ENCODE results near the gene LRPAP1. TPM values are rescaled to one million over a fixed set of nuclear protein-coding genes. Genes with fewer than 3 reads are reported as not detected.

LRPAP1 gene
- polyA plus RNA-seq, 1 of the 3 experiments (the other 2 are of a cell fraction): 209 TPM

DNA sequence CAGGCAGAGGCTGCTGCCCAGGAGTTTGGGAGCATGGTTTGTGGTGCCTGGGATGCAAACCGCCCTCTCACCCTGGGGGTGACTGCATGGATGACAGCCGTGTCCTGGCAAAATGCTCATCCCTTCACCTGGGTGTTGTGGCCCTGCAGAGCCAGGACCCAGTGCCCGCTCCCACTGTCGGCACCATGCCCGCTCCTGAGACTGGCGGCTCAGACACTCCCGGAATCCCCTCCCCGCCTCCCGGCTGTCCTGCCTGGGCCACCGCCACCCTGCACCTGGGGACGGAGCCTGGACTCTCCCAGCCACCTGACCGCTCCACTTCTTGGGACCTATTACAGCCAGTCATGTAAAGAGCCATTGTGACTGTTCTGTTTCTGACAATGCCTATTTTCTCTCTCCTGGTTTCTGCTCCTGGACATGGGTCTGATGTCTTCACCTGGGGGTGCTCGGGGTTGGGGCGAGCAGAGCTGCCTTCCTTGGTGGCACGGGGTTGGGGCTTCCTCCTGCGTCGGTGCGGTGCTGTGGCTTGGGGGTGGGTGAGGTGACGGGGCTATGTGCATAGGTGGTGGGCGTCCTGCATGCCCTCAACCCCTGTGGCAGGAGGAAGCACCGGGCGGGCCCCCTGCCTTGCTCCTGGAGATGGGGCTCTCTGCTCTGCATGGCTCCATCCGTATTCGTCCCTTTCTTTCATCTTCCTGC is 30.9 kb downstream of the LRPAP1 start:
- no peaks in the 10 kb centered on the region for H3K4me1 ChIP-seq (ENCODE audit: control insufficient read depth in 1 of 2, insufficient read depth in 2 of 2, low read depth in 1 of 2, low read length in 1 of 2)
- H3K27ac ChIP-seq (ENCODE audit: low read depth in 2 of 2, low read length in 1 of 2): no peak overlapping the region
- no peak for DNase-seq
- H3K4me3 ChIP-seq (ENCODE audit: low read depth in 2 of 2, low read length in 1 of 2): no peak overlapping the region
- H3K36me3 ChIP-seq (replicated peaks in 1 of 2; ENCODE audit: control insufficient read depth in 1 of 2, insufficient read depth in 2 of 2, low read length in 1 of 2): peaks cover 0 to 6% of the 10 kb centered on the region in 2 experiments
- no peaks in the 10 kb centered on the region for H3K27me3 ChIP-seq (ENCODE audit: insufficient read depth)
- TF ChIP-seq CTCF (IDR thresholded peaks at IDR 0.05) (no peak), RCOR1 (IDR thresholded peaks at IDR 0.05; ENCODE audit: low read length) (no peak), IRF3 (IDR thresholded peaks at IDR 0.05; ENCODE audit: low read depth, low read length) (no peak), POLR2AphosphoS5 (IDR thresholded peaks at IDR 0.05; ENCODE audit: low read depth, low read length) (no peak), SMC3 (IDR thresholded peaks at IDR 0.05; ENCODE audit: low read depth, low read length) (no peak), EZH2phosphoT487 (IDR thresholded peaks at IDR 0.05; ENCODE audit: borderline replicate concordance, low read depth) (no peak), RXRA (IDR thresholded peaks at IDR 0.05; ENCODE audit: borderline replicate concordance, low read depth) (no peak), FOXM1 (IDR thresholded peaks at IDR 0.05; ENCODE audit: low read depth) (no peak), MEF2A (IDR thresholded peaks at IDR 0.05; ENCODE audit: borderline replicate concordance, low read depth) (no peak), NFIC (IDR thresholded peaks at IDR 0.05; ENCODE audit: borderline replicate concordance) (no peak), GABPA (IDR thresholded peaks at IDR 0.05; ENCODE audit: low read depth) (no peak), MXI1 (IDR thresholded peaks at IDR 0.05; ENCODE audit: low read depth, low read length) (no peak), CHD2 (IDR thresholded peaks at IDR 0.05; ENCODE audit: low read length, partially characterized antibody) (no peak)
- no peak overlapping the region for H2AFZ ChIP-seq (ENCODE audit: low read depth)
- H3K9me3 ChIP-seq: no peaks in the 10 kb centered on the region
- H3K4me2 ChIP-seq: no peak overlapping the region
- ChIA-PET CTCF (interaction anchor here (2.9 to 3.1 kb wide), 2 partner anchors 14 to 20 kb away, joined by 10 to 14 read pairs; no protein-coding TSS in a partner anchor), POLR2A (no interaction called here)
- H3K79me2 ChIP-seq (ENCODE audit: insufficient read depth): no peaks in the 10 kb centered on the region
- H3K9ac ChIP-seq: no peak overlapping the region
- H3F3A ChIP-seq (replicated peaks; ENCODE audit: insufficient read depth): no peaks in the 10 kb centered on the region
- H3K9me2 ChIP-seq: no peaks in the 10 kb centered on the region
- 98% methylated on average over 8 of the region's 24 CpGs for WGBS (ENCODE audit: low lambda C conversion rate)
- H4K20me1 ChIP-seq (ENCODE audit: insufficient read depth): no peaks in the 10 kb centered on the region

- no peak for DNase-seq
- Histone ChIP-seq H3K27me3 (ENCODE audit: insufficient read depth) (no peaks in the 10 kb centered on the region), H3K79me2 (ENCODE audit: insufficient read depth) (no peaks in the 10 kb centered on the region), H2AFZ (ENCODE audit: low read depth) (no peak overlapping the region), H4K20me1 (ENCODE audit: insufficient read depth) (no peaks in the 10 kb centered on the region), H3K27ac (ENCODE audit: low read depth in 2 of 2, low read length in 1 of 2) (no peak overlapping the region), H3F3A (replicated peaks; ENCODE audit: insufficient read depth) (no peaks in the 10 kb centered on the region), H3K4me1 (ENCODE audit: control insufficient read depth in 1 of 2, insufficient read depth in 2 of 2, low read depth in 1 of 2, low read length in 1 of 2) (no peaks in the 10 kb centered on the region), H3K9me2 (no peaks in the 10 kb centered on the region), H3K4me3 (ENCODE audit: low read depth in 2 of 2, low read length in 1 of 2) (no peak overlapping the region), H3K36me3 (replicated peaks in 1 of 2; ENCODE audit: control insufficient read depth in 1 of 2, insufficient read depth in 2 of 2, low read length in 1 of 2) (peaks cover 0 to 4% of the 10 kb centered on the region in 2 experiments), H3K9ac (no peak overlapping the region), H3K4me2 (no peak overlapping the region), H3K9me3 (no peaks in the 10 kb centered on the region)
- ChIA-PET POLR2A (no interaction called here), CTCF (interaction anchor here (1.0 to 3.1 kb wide), 3 partner anchors 14 to 394 kb away, joined by 5 to 14 read pairs (median 10); no protein-coding TSS in a partner anchor)
- WGBS (ENCODE audit: low lambda C conversion rate): 91% methylated on average over 7 of the region's 29 CpGs
- no peak for TF ChIP-seq ELF1 (IDR thresholded peaks at IDR 0.05)
- TF ChIP-seq FOXJ3 (CRISPR knock-in tag; IDR thresholded peaks at IDR 0.05): no peak
- TF ChIP-seq GABPA (IDR thresholded peaks at IDR 0.05; ENCODE audit: low read depth): no peak
- no peak for TF ChIP-seq NFIC (IDR thresholded peaks at IDR 0.05; ENCODE audit: borderline replicate concordance)
- TF ChIP-seq RAD21 (IDR thresholded peaks at IDR 0.05; ENCODE audit: low read length): no peak
- no peak for TF ChIP-seq NRF1 (IDR thresholded peaks at IDR 0.05; ENCODE audit: low read depth, low read length)
- no peak for TF ChIP-seq IRF3 (IDR thresholded peaks at IDR 0.05; ENCODE audit: low read depth, low read length)
- no peak for TF ChIP-seq MEF2A (IDR thresholded peaks at IDR 0.05; ENCODE audit: borderline replicate concordance, low read depth)
- no peak for TF ChIP-seq RFX5 (IDR thresholded peaks at IDR 0.05; ENCODE audit: low read length)
- no peak for TF ChIP-seq RXRA (IDR thresholded peaks at IDR 0.05; ENCODE audit: borderline replicate concordance, low read depth)
- TF ChIP-seq TCF12 (IDR thresholded peaks at IDR 0.05): no peak
- TF ChIP-seq CHD2 (IDR thresholded peaks at IDR 0.05; ENCODE audit: low read length, partially characterized antibody): no peak
- TF ChIP-seq, protein P1, sequence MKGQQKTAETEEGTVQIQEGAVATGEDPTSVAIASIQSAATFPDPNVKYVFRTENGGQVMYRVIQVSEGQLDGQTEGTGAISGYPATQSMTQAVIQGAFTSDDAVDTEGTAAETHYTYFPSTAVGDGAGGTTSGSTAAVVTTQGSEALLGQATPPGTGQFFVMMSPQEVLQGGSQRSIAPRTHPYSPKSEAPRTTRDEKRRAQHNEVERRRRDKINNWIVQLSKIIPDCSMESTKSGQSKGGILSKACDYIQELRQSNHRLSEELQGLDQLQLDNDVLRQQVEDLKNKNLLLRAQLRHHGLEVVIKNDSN (IDR thresholded peaks at IDR 0.05; ENCODE audit: borderline replicate concordance, low read depth): no peak
These were observed 31.6 kb downstream of the LRPAP1 start for GRCh38 chr4:3500634-3501101.

All from SK-N-SH (cell line).